NK-92 (cell line): ENCODE results near the gene MCC.

Experiments
- DNase-seq: peaks from one replicate; lab custom pipeline; 2025; ENCODE audit not compliant: unreplicated experiment; lab: John Stamatoyannopoulos, UW

The MCC gene

GRCh38 chr5:113373426-113373825 lies 114.8 kb downstream of the MCC start:
- DNase-seq: no peak

DNA sequence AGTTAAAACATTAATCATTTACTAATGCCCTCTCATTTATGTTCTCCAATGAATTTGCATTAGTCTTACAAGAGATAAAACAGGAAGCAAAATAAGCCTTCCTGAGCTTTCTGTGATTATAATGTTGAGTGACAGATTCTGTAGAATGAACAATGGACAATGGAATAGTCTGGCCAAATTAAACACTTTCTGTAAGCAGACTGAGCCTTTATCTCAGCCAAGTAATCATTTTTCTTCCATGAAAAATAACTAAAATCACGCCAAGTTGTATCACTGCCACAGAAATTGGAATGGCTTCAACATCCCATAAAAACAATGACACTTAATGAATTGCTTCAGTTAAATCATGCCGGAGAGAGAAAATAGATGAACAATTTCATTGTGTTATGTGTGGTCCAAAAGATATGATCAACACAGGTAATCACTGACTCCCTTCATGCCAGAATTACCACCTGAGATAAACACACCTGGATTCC lies 116.5 kb downstream of the MCC start:
- DNase-seq: no peak

GRCh38 chr5:113367586-113367985 lies 120.7 kb downstream of the MCC start:
- DNase-seq: no peak

DNA sequence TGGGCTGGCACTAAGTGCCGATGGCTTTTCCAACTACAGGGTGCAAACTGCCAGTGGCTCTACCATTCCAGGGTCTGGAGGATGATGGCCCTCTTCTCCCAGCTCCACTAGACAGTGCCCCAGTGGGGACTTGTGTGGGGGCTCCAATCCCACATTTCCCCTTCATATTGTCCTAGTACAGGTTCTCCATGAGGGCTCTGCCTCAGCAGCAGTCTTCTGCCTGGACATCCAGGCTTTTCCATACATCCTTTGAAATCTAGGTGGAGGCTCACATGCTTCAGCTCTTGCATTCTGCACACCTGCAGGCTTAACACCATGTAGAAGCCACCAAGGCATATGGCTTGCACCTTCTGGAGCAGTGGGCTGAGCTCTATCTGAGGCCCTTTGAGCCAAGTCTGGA lies 123.8 kb downstream of the MCC start:
- no peak for DNase-seq

DNA sequence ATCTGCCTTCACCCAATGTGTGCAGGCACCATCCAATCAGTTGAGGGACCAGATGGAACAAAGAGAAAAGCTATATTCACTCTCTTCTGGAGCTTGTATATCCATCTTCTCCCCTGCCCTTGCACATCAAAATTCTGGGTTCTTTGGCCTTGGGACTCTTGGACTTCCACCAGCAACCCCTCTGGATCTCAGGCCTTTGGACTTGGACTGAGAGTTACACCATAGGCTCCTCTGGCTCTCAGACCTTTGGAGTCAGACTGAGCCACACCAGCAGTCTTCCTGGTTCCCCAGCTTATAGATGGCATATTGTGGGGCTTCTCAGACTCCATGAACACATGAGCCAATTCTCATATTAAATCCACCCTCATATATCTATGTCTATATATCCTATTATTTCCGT lies 126.6 kb downstream of the MCC start:
- no peak for DNase-seq

DNA sequence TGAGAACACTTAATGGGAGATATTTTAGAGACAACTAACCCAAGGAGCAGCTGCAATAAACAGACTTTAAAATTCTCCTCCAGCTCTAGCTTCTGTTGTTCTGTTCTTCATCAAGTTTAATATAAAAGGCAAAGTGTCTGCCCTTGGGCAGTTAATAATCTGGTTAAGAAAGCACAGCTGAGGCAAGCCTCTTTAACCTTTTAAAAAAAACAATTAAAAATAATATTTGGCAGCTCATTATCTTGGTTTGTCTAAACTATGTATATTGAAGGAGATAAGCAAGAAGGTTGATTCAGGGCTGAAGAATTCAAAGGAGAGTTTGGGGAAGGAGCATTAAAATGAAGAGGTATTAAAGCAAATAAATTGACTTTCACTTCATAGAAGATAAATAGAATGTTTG lies 128.8 kb downstream of the MCC start:
- no peak for DNase-seq

DNA sequence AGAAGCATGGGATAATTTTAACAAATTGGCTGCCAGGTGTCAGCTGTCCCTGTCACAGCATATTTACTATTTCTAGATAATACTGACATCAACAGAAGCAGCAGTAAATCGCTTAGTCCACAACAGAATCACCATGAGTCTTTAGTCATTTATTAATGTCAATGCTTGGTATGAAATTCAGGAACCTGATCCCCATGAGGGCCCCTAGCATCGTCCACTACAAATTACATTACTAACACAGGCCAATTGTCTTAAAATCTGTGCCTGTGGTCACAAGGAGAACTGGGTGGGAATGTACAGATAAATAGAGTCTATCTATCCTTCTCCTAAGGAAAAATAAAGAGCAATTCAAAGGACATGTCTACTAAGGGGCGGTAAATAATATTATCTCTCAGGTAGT lies 129.6 kb downstream of the MCC start:
- DNase-seq: no peak

DNA sequence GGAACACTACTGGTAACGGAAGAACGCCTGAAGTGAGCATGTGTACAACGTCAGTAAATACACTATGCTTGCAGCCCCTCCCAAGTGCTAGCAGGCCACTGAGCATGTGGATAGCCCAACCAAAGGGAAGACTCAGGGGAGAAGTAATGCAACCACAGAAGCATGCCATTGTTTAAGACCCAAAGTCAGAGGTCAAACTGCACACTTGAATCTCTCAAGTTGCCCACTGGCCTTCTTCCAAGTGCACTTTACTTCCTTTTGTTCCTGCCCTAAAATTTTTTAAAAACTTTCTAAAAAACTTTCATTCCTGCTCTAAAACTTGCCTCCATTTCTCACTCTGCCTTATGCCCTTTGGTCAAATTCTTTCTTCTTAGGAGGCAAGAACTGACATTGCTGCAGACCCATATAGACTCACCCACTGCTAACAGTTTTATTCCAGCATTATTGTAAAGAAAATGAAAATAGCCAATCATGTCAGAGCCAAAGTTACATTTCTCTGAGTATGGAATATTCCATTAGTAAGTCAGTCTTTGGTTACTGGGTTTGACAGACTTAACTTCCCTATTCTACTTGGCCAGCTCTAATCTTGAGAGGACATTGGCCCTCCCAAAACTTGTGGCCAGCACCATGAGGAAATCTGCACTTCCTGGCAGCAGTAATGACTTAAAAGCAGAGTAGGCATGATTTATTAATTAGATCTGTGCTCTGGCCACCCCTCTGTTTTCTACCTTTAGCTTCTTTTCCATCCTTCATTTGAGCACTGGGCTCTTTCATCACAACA lies 130.4 kb downstream of the MCC start:
- DNase-seq: no peak

- no peak for DNase-seq
Measured at GRCh38 chr5:113356487-113356886, 131.8 kb downstream of the MCC start.

DNA sequence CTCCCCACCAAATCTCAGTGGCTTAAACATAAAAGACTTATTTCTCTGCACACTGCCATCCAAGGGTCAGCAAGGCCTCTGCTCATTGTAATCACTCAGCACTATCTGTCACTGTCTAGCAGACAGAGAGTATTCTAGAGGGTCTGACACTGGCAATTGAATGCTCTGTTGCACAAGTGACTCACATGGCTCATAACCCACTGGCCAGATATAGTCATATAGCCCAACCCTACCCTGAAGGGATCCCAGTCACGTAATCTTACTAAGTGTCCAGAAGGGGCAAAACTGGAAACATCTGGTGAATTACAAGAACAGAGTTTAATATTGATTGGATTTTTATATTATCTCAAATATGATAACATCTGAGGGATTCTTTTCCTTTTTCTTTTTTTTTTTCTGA lies 134.2 kb downstream of the MCC start:
- DNase-seq: no peak

- DNase-seq: no peak
Measured at GRCh38 chr5:113347572-113347971, 140.7 kb downstream of the MCC start.

- no peak for DNase-seq
Measured at GRCh38 chr5:113344973-113345940, 143.0 kb downstream of the MCC start.

- no peak for DNase-seq
Measured at GRCh38 chr5:113343343-113343742, 144.9 kb downstream of the MCC start.

- no peak for DNase-seq
Measured at GRCh38 chr5:113340537-113340936, 147.7 kb downstream of the MCC start.

- DNase-seq: no peak
Measured at GRCh38 chr5:113338628-113339027, 149.6 kb downstream of the MCC start.

DNA sequence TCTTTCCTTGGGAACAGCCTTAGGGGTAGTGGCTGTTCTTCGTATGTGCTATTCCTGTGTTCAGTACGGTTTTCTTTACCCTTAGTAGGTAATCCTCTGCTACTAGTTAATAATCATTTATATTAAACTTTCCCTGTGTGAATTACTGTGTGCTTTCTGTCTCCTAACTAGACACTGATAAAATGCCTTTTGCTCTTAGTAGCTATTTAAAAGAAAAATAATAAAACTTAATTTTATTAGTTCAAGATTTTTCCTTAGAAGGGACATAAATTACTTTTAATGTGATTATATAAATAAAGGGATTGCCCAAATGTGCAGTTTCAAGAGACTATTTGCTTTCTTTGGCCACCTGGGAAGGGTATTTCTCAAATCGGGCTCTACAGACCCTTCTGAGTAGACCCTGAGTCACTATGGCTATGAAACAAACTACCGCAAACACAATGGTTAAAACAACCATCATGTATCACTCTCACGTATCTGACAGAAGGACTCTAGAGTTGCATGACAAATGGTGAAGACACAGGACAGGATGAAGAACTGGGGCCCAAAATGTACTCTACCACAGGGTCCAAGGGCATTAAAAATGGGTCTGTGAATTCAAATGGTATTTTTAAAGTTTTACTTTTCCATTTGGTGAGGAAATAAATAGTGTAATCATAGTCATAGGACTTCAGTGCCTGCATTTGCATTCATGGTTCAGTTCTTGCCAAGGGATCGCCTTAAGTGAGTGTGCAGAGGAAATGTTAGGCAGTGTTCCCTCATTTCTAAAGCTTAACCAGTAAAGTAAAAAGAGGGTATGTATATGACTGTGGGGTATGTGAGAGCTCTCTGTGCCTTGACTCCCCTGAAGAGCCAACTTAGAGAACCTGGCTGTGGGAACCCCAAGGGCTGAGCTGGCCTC lies 150.5 kb downstream of the MCC start:
- DNase-seq: no peak

DNA sequence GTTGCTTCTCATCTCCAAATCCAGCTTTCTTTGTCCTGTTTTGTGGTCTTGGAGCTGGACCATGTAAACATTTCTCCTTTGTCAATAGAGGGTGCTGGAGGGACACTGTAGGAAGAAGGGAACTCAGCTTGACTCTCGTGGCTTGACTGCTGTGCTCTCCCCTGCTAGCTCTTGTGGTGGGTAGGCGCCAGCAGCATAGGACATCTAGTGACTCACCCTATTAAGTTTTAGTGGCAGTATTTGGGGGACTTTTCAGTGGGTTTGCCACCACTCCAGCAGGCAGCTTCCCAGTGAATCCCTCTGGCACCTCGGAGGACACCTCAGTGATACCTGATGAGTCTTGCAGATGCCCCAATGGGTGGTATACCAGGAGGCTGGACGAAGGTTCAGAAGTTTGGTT lies 151.3 kb downstream of the MCC start:
- DNase-seq: no peak

- DNase-seq: no peak
Measured at GRCh38 chr5:113333411-113333810, 154.8 kb downstream of the MCC start.

DNA sequence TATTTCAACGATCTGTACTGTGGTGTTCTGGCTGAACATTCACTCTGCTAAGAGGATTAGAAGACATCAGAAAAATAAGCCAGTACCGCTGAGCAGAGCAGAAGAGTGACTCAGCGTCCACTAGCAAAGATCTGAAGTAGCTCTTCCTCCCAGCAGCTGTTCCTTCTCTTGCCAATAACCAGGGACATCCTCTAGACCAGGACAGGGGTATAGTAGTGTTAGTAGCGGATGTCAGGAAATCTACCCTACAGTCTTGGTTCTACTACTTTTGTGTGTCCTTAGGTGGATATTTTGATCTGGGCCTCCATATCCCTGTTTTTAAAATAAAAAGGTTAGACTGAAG lies 157.1 kb downstream of the MCC start:
- DNase-seq: no peak

GRCh38 chr5:113330533-113331208 lies 157.6 kb downstream of the MCC start:
- no peak for DNase-seq

DNA sequence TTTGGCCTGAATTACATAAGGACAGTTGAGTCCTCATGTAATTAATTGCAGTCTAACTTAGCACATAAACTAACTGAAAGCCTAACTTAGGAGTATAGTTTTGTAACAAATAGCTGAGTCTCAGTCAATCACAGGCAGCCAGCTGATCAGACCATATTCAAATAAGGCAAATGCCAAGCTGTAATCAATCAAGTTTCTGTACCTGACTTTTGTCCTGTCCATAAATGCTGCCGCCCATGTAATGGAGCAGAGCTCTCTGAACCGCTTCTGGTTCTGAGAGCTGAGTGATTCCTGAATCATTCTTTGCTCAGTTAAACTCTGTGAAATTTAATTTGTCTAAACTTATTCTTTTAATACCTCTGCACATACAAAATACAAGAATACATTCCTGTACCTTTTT lies 158.3 kb downstream of the MCC start:
- DNase-seq: no peak
